GM23338 (cell line): ENCODE results near the gene HGD. TPM values are rescaled to one million over a fixed set of nuclear protein-coding genes. Genes with fewer than 3 reads are reported as not detected.

Source experiments
- ATAC-seq: fragments of 200-7000 bp; cut with Tn5 transposase; 3 replicates; pipeline ENCODE4 v1.9.1; 2020
- DNase-seq: peaks from one replicate; pipeline ENCODE4 v3.0.0-alpha.2; 2015; ENCODE audit warnings: low spot score
- H2AFZ ChIP-seq: fragments of 200-600 bp; sonication (generic); 2 replicates; pipeline ENCODE4 v1.8.0; 2016; ENCODE audit warnings: antibody characterized with exemption, mild to moderate bottlenecking, moderate library complexity
- H3F3A ChIP-seq: fragments of 200-600 bp; sonication (generic); replicated peaks from 2 replicates; pipeline ENCODE4 v1.8.0; 2017; ENCODE audit warnings: antibody characterized with exemption, mixed run types, low read depth
- H3K27ac ChIP-seq: fragments of 200-600 bp; sonication (generic); 2 replicates; pipeline ENCODE4 v1.6.1; 2016; ENCODE audit warnings: low read depth
- H3K27me3 ChIP-seq: fragments of 200-600 bp; sonication (generic); 2 replicates; pipeline ENCODE4 v1.8.0; 2016; ENCODE audit warnings: mild to moderate bottlenecking, mixed run types, moderate library complexity; ENCODE audit not compliant: insufficient read depth
- H3K36me3 ChIP-seq: fragments of 200-600 bp; sonication (generic); 2 replicates; pipeline ENCODE4 v1.8.0; 2016; ENCODE audit warnings: mild to moderate bottlenecking; ENCODE audit not compliant: insufficient read depth
- H3K4me1 ChIP-seq: fragments of 200-600 bp; sonication (generic); 2 replicates; pipeline ENCODE4 v1.8.0; 2016; ENCODE audit warnings: mild to moderate bottlenecking, moderate library complexity; ENCODE audit not compliant: insufficient read depth
- H3K4me2 ChIP-seq: fragments of 200-600 bp; sonication (generic); 2 replicates; pipeline ENCODE4 v1.7.1; 2017; ENCODE audit warnings: mixed run types
- H3K4me3 ChIP-seq: fragments of 200-600 bp; sonication (generic); 2 replicates; pipeline ENCODE4 v1.6.1; 2016; ENCODE audit warnings: mixed run types
- H3K79me2 ChIP-seq: fragments of 200-600 bp; sonication (generic); replicated peaks from 2 replicates; pipeline ENCODE4 v1.8.0; 2017; ENCODE audit warnings: mild to moderate bottlenecking; ENCODE audit not compliant: insufficient read depth
- H3K9me2 ChIP-seq: fragments of 200-600 bp; sonication (generic); 2 replicates; pipeline ENCODE4 v1.8.0; 2017; ENCODE audit not compliant: insufficient read depth
- H4K20me1 ChIP-seq: fragments of 200-600 bp; sonication (generic); replicated peaks from 2 replicates; pipeline ENCODE4 v1.8.0; 2017; ENCODE audit warnings: mild to moderate bottlenecking; ENCODE audit not compliant: insufficient read depth
- H3K27ac Mint-ChIP-seq: 2 replicates; pipeline ENCODE4 v1.8.0; 2020; ENCODE audit warnings: inconsistent platforms, mild to moderate bottlenecking, moderate library complexity, mixed read lengths
- H3K27me3 Mint-ChIP-seq: 3 replicates; pipeline ENCODE4 v1.8.0; 2022; ENCODE audit warnings: low read depth, mild to moderate bottlenecking, moderate library complexity, mixed read lengths, inconsistent platforms; ENCODE audit not compliant: insufficient read depth, poor library complexity
- H3K36me3 Mint-ChIP-seq: 3 replicates; pipeline ENCODE4 v1.8.0; 2021; ENCODE audit warnings: low read depth, mild to moderate bottlenecking, inconsistent platforms, moderate library complexity, mixed read lengths
- H3K4me1 Mint-ChIP-seq: 3 replicates; pipeline ENCODE4 v1.8.0; 2020; ENCODE audit warnings: mild to moderate bottlenecking, inconsistent platforms, mixed read lengths
- H3K4me3 Mint-ChIP-seq: 3 replicates; pipeline ENCODE4 v1.8.0; 2021; ENCODE audit warnings: moderate library complexity, mild to moderate bottlenecking, inconsistent platforms, mixed read lengths
- H3K9me3 Mint-ChIP-seq: 3 replicates; pipeline ENCODE4 v1.8.0; 2020; ENCODE audit warnings: moderate library complexity, mild to moderate bottlenecking, inconsistent platforms, mixed read lengths
- CREB1 ChIP-seq: fragments of 250-450 bp; sonication (Bioruptor Pico); IDR thresholded peaks from 2 replicates; pipeline ENCODE4 v1.5.0; 2020; ENCODE audit warnings: low read depth, mild to moderate bottlenecking, moderate library complexity
- CTCF ChIP-seq, 2 experiments: fragments of 200-600 bp in 1 of 2; sonication (generic) in 1 of 2; conservative IDR thresholded peaks; 2 replicates each; pipeline versions ENCODE4 v1.5.1 to v1.6.1; 2016 to 2017; ENCODE audit warnings: antibody characterized with exemption in 2 of 2, low read depth in 2 of 2, mild to moderate bottlenecking in 2 of 2, moderate library complexity in 1 of 2
- ETS1 ChIP-seq: IDR thresholded peaks from 2 replicates; pipeline ENCODE4 v1.6.1; 2016; ENCODE audit warnings: antibody characterized with exemption
- EZH2 ChIP-seq: fragments of 200-600 bp; sonication (generic); IDR thresholded peaks from one replicate; pipeline ENCODE4 v1.8.0; 2017; ENCODE audit warnings: antibody characterized with exemption, mild to moderate bottlenecking, low read depth; ENCODE audit not compliant: unreplicated experiment
- EZH2phosphoT487 ChIP-seq: fragments of 200-600 bp; sonication (generic); IDR thresholded peaks from one replicate; pipeline ENCODE4 v1.8.1; 2018; ENCODE audit warnings: antibody characterized with exemption; ENCODE audit not compliant: unreplicated experiment
- JUNB ChIP-seq: IDR thresholded peaks from one replicate; pipeline ENCODE4 v1.6.1; 2016; ENCODE audit warnings: antibody characterized with exemption; ENCODE audit not compliant: unreplicated experiment
- NANOG ChIP-seq: IDR thresholded peaks from 2 replicates; pipeline ENCODE4 v1.6.1; 2016; ENCODE audit warnings: antibody characterized with exemption, borderline replicate concordance
- POLR2AphosphoS5 ChIP-seq: IDR thresholded peaks from 2 replicates; pipeline ENCODE4 v1.6.1; 2016; ENCODE audit warnings: antibody characterized with exemption, low read depth
- REST ChIP-seq: IDR thresholded peaks from one replicate; pipeline ENCODE4 v1.6.1; 2018; ENCODE audit warnings: antibody characterized with exemption; ENCODE audit not compliant: unreplicated experiment
- STAT1 ChIP-seq: IDR thresholded peaks from one replicate; pipeline ENCODE4 v1.6.1; 2016; ENCODE audit warnings: antibody characterized with exemption; ENCODE audit not compliant: unreplicated experiment
- ZNF114 ChIP-seq: fragments of 250-450 bp; sonication (Bioruptor Pico); IDR thresholded peaks from 2 replicates; pipeline ENCODE4 v1.5.0; 2020; ENCODE audit warnings: mild to moderate bottlenecking, moderate library complexity
- ZNF331 ChIP-seq: fragments of 250-450 bp; sonication (Bioruptor Pico); IDR thresholded peaks from 2 replicates; pipeline ENCODE4 v1.5.0; 2020; ENCODE audit warnings: low read depth, mild to moderate bottlenecking, moderate library complexity
- ZNF462 ChIP-seq: fragments of 250-450 bp; sonication (Bioruptor Pico); IDR thresholded peaks from 2 replicates; pipeline ENCODE4 v1.5.0; 2020; ENCODE audit warnings: mild to moderate bottlenecking, moderate library complexity
- polyA plus RNA-seq: library from polyadenylated mRNA; unstranded; fragments of >200 nt; fragmentation: Nextera tagmentation; extraction: Ambion mirVana; gene quantifications from 2 replicates; pipeline ENCODE4 v1.2.1, GENCODE V29; 2016
- total RNA-seq: library from RNA; depleted of rRNA; stranded (reverse); fragments of >200 nt; shearing (Covaris generic); gene quantifications from 2 replicates; pipeline ENCODE4 v1.2.3, GENCODE V29; 2014

HGD gene
- total and polyA plus RNA-seq, 2 experiments from 2014 or later: not detected

GRCh38 chr3:120602682-120603081, 79.4 kb downstream of the HGD start:
- Mint-ChIP-seq H3K4me1 (peaks cover 2% of the 10 kb centered on the region; the same call in 2 of the 3 replicates), H3K9me3 (no peaks in the 10 kb centered on the region), H3K4me3 (no peak overlapping the region), H3K36me3 (peaks cover 23% of the 10 kb centered on the region), H3K27me3 (no peaks in the 10 kb centered on the region), H3K27ac (no peak overlapping the region)
- TF ChIP-seq ETS1 (no peak), POLR2AphosphoS5 (no peak), REST (no peak), ZNF114 (CRISPR knock-in tag) (no peak), EZH2 (no peak), STAT1 (no peak), NANOG (no peak), EZH2phosphoT487 (no peak), CTCF (conservative IDR thresholded peaks at IDR 0.05; ENCODE audit: low read depth in 2 of 2) (no peak), CREB1 (CRISPR knock-in tag) (no peak), JUNB (no peak), ZNF462 (no peak), ZNF331 (CRISPR knock-in tag) (no peak)
- Histone ChIP-seq H3K9me2 (no peaks in the 10 kb centered on the region), H3K4me2 (no peak overlapping the region), H3K36me3 (peaks cover 22% of the 10 kb centered on the region), H3K4me1 (peaks cover under 1% of the 10 kb centered on the region; the same call in 1 of the 2 replicates), H4K20me1 (no peaks in the 10 kb centered on the region; the same call in 1 of the 2 replicates), H3K27me3 (no peaks in the 10 kb centered on the region), H3F3A (peaks cover 5% of the 10 kb centered on the region), H3K27ac (peak overlapping the region; percentile 64; the same call in 1 of the 2 replicates), H3K79me2 (peaks cover 17% of the 10 kb centered on the region), H3K4me3 (no peak overlapping the region), H2AFZ (no peak overlapping the region)
- no peak for DNase-seq
- no peak for ATAC-seq
